ENCODE data around the gene CDK17. TPM values are rescaled to one million over a fixed set of nuclear protein-coding genes. Genes with fewer than 3 reads are reported as not detected.

CDK17 gene
- total RNA-seq, 3 donors from 2014 or later = 47.7 to 113 (median 81.0) TPM

- intact Hi-C loops (cut with DNase I; ENCODE audit: low total_unique reads) = no loop called here
- Histone ChIP-seq H3K4me3 (no peak overlapping the region), H3K27me3 (no peaks in the 10 kb centered on the region), H3K36me3 (no peaks in the 10 kb centered on the region), H3K27ac (no peak overlapping the region), H3K9me3 (no peaks in the 10 kb centered on the region), H3K4me1 (no peaks in the 10 kb centered on the region)
- no peak for DNase-seq (ENCODE audit: low spot score in 2 of 2)
- TF ChIP-seq CTCF (IDR thresholded peaks at IDR 0.05) (no peak), POLR2A (IDR thresholded peaks at IDR 0.05) (no peak), POLR2AphosphoS5 (IDR thresholded peaks at IDR 0.05) (no peak)
Measured at GRCh38 chr12:96360550-96360949, 39.7 kb downstream of the CDK17 start.

- H3K36me3 ChIP-seq = no peaks in the 10 kb centered on the region
- no peak for DNase-seq (ENCODE audit: low spot score in 2 of 2)
- no peaks in the 10 kb centered on the region for H3K27me3 ChIP-seq
- TF ChIP-seq CTCF (IDR thresholded peaks at IDR 0.05) (no peak), POLR2AphosphoS5 (IDR thresholded peaks at IDR 0.05) (no peak), POLR2A (IDR thresholded peaks at IDR 0.05) (no peak)
- H3K27ac ChIP-seq = no peak overlapping the region
- intact Hi-C loops (cut with DNase I; ENCODE audit: low total_unique reads) = no loop called here
- H3K9me3 ChIP-seq = no peaks in the 10 kb centered on the region
- H3K4me1 ChIP-seq = no peaks in the 10 kb centered on the region
- no peak overlapping the region for H3K4me3 ChIP-seq
Measured at GRCh38 chr12:96359328-96359727, 40.9 kb downstream of the CDK17 start.

GRCh38 chr12:96356831-96357230 lies 43.4 kb downstream of the CDK17 start:
- no peaks in the 10 kb centered on the region for H3K4me1 ChIP-seq

GRCh38 chr12:96354844-96355534 lies 45.2 kb downstream of the CDK17 start:
- Histone ChIP-seq H3K27me3 (no peaks in the 10 kb centered on the region), H3K4me1 (no peaks in the 10 kb centered on the region), H3K9me3 (no peaks in the 10 kb centered on the region), H3K4me3 (no peak overlapping the region), H3K36me3 (no peaks in the 10 kb centered on the region), H3K27ac (no peak overlapping the region)
- DNase-seq (ENCODE audit: low spot score in 2 of 2) = no peak
- intact Hi-C loops (cut with DNase I; ENCODE audit: low total_unique reads) = no loop called here
- no peak for TF ChIP-seq POLR2A (IDR thresholded peaks at IDR 0.05)

More at GRCh38 chr12:96356831-96357230, 43.4 kb downstream of the CDK17 start:
- intact Hi-C loops (cut with DNase I; ENCODE audit: low total_unique reads) = no loop called here
- Histone ChIP-seq H3K36me3 (no peaks in the 10 kb centered on the region), H3K27ac (no peak overlapping the region), H3K4me3 (no peak overlapping the region), H3K9me3 (no peaks in the 10 kb centered on the region), H3K27me3 (no peaks in the 10 kb centered on the region)
- no peak for TF ChIP-seq POLR2AphosphoS5 (IDR thresholded peaks at IDR 0.05)
- TF ChIP-seq CTCF (IDR thresholded peaks at IDR 0.05) = no peak
- TF ChIP-seq POLR2A (IDR thresholded peaks at IDR 0.05) = no peak
- no peak for DNase-seq (ENCODE audit: low spot score in 2 of 2)

GRCh38 chr12:96354326-96354725 lies 45.9 kb downstream of the CDK17 start:
- Histone ChIP-seq H3K4me1 (no peaks in the 10 kb centered on the region), H3K27me3 (no peaks in the 10 kb centered on the region), H3K9me3 (no peaks in the 10 kb centered on the region), H3K36me3 (no peaks in the 10 kb centered on the region), H3K27ac (no peak overlapping the region), H3K4me3 (no peak overlapping the region)
- intact Hi-C loops (cut with DNase I; ENCODE audit: low total_unique reads) = no loop called here
- DNase-seq (ENCODE audit: low spot score in 2 of 2) = no peak
- TF ChIP-seq CTCF (IDR thresholded peaks at IDR 0.05) (no peak), POLR2A (IDR thresholded peaks at IDR 0.05) (no peak), POLR2AphosphoS5 (IDR thresholded peaks at IDR 0.05) (no peak)

Data from breast epithelium (tissue), 4 donors.